Lung (tissue), 12 donors: ENCODE results near the gene SYNDIG1L. TPM values are rescaled to one million over a fixed set of nuclear protein-coding genes. Genes with fewer than 3 reads are reported as not detected.
A peak's percentile ranks its signal among the peaks of the same experiment; 100 is the strongest.

ENCODE experiments used
- ATAC-seq: fragments of 200-7000 bp; cut with Tn5 transposase; one replicate; pipeline ENCODE4 v1.9.1; 2020; ENCODE audit warnings: moderate number of reproducible peaks; ENCODE audit not compliant: insufficient read depth, low FRiP score
- DNase-seq, 3 donors: peaks; one replicate each; pipeline ENCODE4 v3.0.0-alpha.2; 2013 to 2017
- H3K27ac ChIP-seq, 2 donors: one replicate each; pipeline ENCODE4 v1.5.1; 2013; ENCODE audit warnings: mild to moderate bottlenecking in 2 of 2, moderate library complexity in 2 of 2, control low read depth in 1 of 2, inconsistent platforms in 1 of 2, low read depth in 1 of 2, low read length in 1 of 2
- H3K27me3 ChIP-seq, 3 donors: one replicate each; pipeline ENCODE4 v1.5.1; 2013; ENCODE audit warnings: low read length in 2 of 3; ENCODE audit not compliant: control insufficient read depth in 3 of 3, insufficient read depth in 3 of 3
- H3K36me3 ChIP-seq, 4 donors: one replicate each; pipeline ENCODE4 v1.5.1; 2013; ENCODE audit warnings: low read length in 4 of 4, mild to moderate bottlenecking in 1 of 4, moderate library complexity in 1 of 4; ENCODE audit not compliant: control insufficient read depth in 4 of 4, insufficient read depth in 4 of 4
- H3K4me1 ChIP-seq, 5 donors: one replicate each; pipeline ENCODE4 v1.5.1; 2013; ENCODE audit warnings: low read length in 5 of 5, mild to moderate bottlenecking in 2 of 5, moderate library complexity in 1 of 5; ENCODE audit not compliant: control insufficient read depth in 5 of 5, insufficient read depth in 5 of 5
- H3K4me3 ChIP-seq: one replicate; pipeline ENCODE4 v1.5.1; 2013; ENCODE audit warnings: mild to moderate bottlenecking, control low read depth, moderate library complexity
- H3K9ac ChIP-seq, 2 donors: one replicate each; pipeline ENCODE4 v1.5.1; 2013; ENCODE audit warnings: low read length in 2 of 2, control low read depth in 1 of 2; ENCODE audit not compliant: insufficient read depth in 1 of 2
- H3K9me3 ChIP-seq, 4 donors: one replicate each; pipeline ENCODE4 v1.5.1; 2013; ENCODE audit warnings: low read length in 3 of 4, mild to moderate bottlenecking in 1 of 4, moderate library complexity in 1 of 4; ENCODE audit not compliant: control insufficient read depth in 4 of 4, insufficient read depth in 3 of 4
- CTCF ChIP-seq: IDR thresholded peaks from 2 replicates; pipeline ENCODE4 v1.5.1; 2012; ENCODE audit warnings: mild to moderate bottlenecking; ENCODE audit errors: control extremely low read depth, extremely low read depth
- WGBS, 2 donors: extraction: QIAGEN DNeasy Blood & Tissue Kit; methylation state at CpG; one replicate each; pipeline ENCODE4 v1.1.7; 2013; 5-methylcytosine and 5-hydroxymethylcytosine counted together
- polyA plus RNA-seq, 2 donors: library from polyadenylated mRNA; stranded (reverse); fragments of 200-250 nt; gene quantifications; one replicate each; pipeline ENCODE4 v1.2.1, GENCODE V29; 2013
- total RNA-seq, 2 donors: library from RNA; depleted of rRNA in 1 of 2; stranded (reverse); fragments of >200 nt in 1 of 2; gene quantifications; one replicate each; pipeline ENCODE4 v1.2.1, GENCODE V29; 2014 to 2021
- donor health status: control.
- donor health status: control.
- donor health status: Bipolar disorder and iron deficiency.
- donor health status: healthy.
- donor health status: DM: yes; HTN: yes; CAD: no.

The SYNDIG1L gene
- total and polyA plus RNA-seq, 4 donors = 0.39 to 1.2 (median 0.94) TPM

- H3K4me3 ChIP-seq = no peak overlapping the region
- H3K9me3 ChIP-seq = peaks cover 0 to 2% (median 0%) of the 10 kb centered on the region in 4 donors
- no peak overlapping the region for H3K27ac ChIP-seq
- no peak overlapping the region for H3K9ac ChIP-seq
- 47 to 51% methylated on average over 8 of the region's 8 CpGs for WGBS, 2 donors
- no peaks in the 10 kb centered on the region for H3K36me3 ChIP-seq
- peaks cover 0 to 15% (median 0%) of the 10 kb centered on the region in 5 donors for H3K4me1 ChIP-seq
- ATAC-seq = no peak
- TF ChIP-seq CTCF = no peak
- peak; percentile 30 to 59 (median 57) for DNase-seq
- H3K27me3 ChIP-seq = peaks cover 0 to 12% (median 0%) of the 10 kb centered on the region in 3 donors
Observed at GRCh38 chr14:74418031-74418430, 8.0 kb downstream of the SYNDIG1L start.

- WGBS, 2 donors = 40 to 46% methylated on average over 3 of the region's 3 CpGs
- H3K4me1 ChIP-seq = peaks cover 0 to 15% (median 0%) of the 10 kb centered on the region in 5 donors
- no peak for TF ChIP-seq CTCF
Observed at GRCh38 chr14:74417611-74418010, 8.4 kb downstream of the SYNDIG1L start.

GRCh38 chr14:74417201-74417600 lies 8.8 kb downstream of the SYNDIG1L start:
- TF ChIP-seq CTCF = no peak
- Histone ChIP-seq H3K27ac (no peak overlapping the region), H3K27me3 (peaks cover 0 to 12% (median 0%) of the 10 kb centered on the region in 3 donors), H3K36me3 (no peaks in the 10 kb centered on the region), H3K9me3 (peaks cover 0 to 2% (median 0%) of the 10 kb centered on the region in 4 donors), H3K4me3 (no peak overlapping the region), H3K4me1 (peaks cover 0 to 15% (median 0%) of the 10 kb centered on the region in 5 donors), H3K9ac (no peak overlapping the region)
- ATAC-seq (no peak), DNase-seq (no peak)
- WGBS, 2 donors = 65 to 70% methylated on average over 1 of the region's 1 CpG

More at GRCh38 chr14:74417611-74418010, 8.4 kb downstream of the SYNDIG1L start:
- H3K9me3 ChIP-seq = peaks cover 0 to 2% (median 0%) of the 10 kb centered on the region in 4 donors
- no peak overlapping the region for H3K4me3 ChIP-seq
- no peaks in the 10 kb centered on the region for H3K36me3 ChIP-seq
- peaks cover 0 to 12% (median 0%) of the 10 kb centered on the region in 3 donors for H3K27me3 ChIP-seq
- no peak overlapping the region for H3K27ac ChIP-seq
- H3K9ac ChIP-seq = no peak overlapping the region
- ATAC-seq (no peak), DNase-seq (peak in 1 of 3 donors; percentile 16)

- TF ChIP-seq CTCF = no peak
- no peak overlapping the region for H3K4me3 ChIP-seq
- H3K27ac ChIP-seq = no peak overlapping the region
- no peaks in the 10 kb centered on the region for H3K36me3 ChIP-seq
- H3K27me3 ChIP-seq = peaks cover 0 to 12% (median 0%) of the 10 kb centered on the region in 3 donors
- WGBS, 2 donors = 63 to 68% methylated on average over 4 of the region's 4 CpGs
- DNase-seq (peak in 1 of 3 donors; percentile 29), ATAC-seq (no peak)
- H3K9me3 ChIP-seq = peaks cover 0 to 2% (median 0%) of the 10 kb centered on the region in 4 donors
- no peak overlapping the region for H3K9ac ChIP-seq
- H3K4me1 ChIP-seq = peaks cover 0 to 15% (median 0%) of the 10 kb centered on the region in 5 donors
Observed at GRCh38 chr14:74415115-74415437, 10.9 kb downstream of the SYNDIG1L start.
